GM19035 (cell line): Measurements from ENCODE around the gene ISG20L2.
"Not testable (repeated sequence)": the region's sequence is repeated elsewhere in the genome, so short reads cannot be mapped to it uniquely, and the experiment has no call there.

Experiments
- ATAC-seq: cut with Tn5 transposase; IDR thresholded peaks from one replicate; pipeline ENCODE4 v1.9.1; 2021; ENCODE audit not compliant: unreplicated experiment

ISG20L2 gene

GRCh38 chr1:156728599-156729462, at the start of gene ISG20L2:
Gene ISG20L2, minus strand, starts transcription at chr1:156728766. Its CDS starts 1,114 bp downstream, at chr1:156727652.
- ATAC-seq, result peak; percentile 91

- ATAC-seq, result no peak
These were observed 49.0 kb upstream of the ISG20L2 start for GRCh38 chr1:156777573-156777972.

- no peak for ATAC-seq
These were observed 48.4 kb upstream of the ISG20L2 start for GRCh38 chr1:156776942-156777341.

- ATAC-seq, result no peak
These were observed 47.2 kb upstream of the ISG20L2 start for GRCh38 chr1:156775799-156776198.

GRCh38 chr1:156773607-156774006, 45.0 kb upstream of the ISG20L2 start:
- no peak for ATAC-seq

- no peak for ATAC-seq
These were observed 44.3 kb upstream of the ISG20L2 start for GRCh38 chr1:156772728-156773497.

GRCh38 chr1:156772222-156772621, 43.7 kb upstream of the ISG20L2 start:
- ATAC-seq, result no peak

- no peak for ATAC-seq
These were observed 40.2 kb upstream of the ISG20L2 start for GRCh38 chr1:156768610-156769295.

GRCh38 chr1:156767879-156768604, 39.5 kb upstream of the ISG20L2 start:
- peak; percentile 14 for ATAC-seq

GRCh38 chr1:156767101-156767878, 38.7 kb upstream of the ISG20L2 start, which contains the start of gene PRCC:
Gene PRCC, plus strand, starts transcription at chr1:156767535. Its CDS starts 237 bp downstream, at chr1:156767772.
- peak; percentile 88 for ATAC-seq

- peak; percentile 14 for ATAC-seq
These were observed 37.9 kb upstream of the ISG20L2 start for GRCh38 chr1:156766298-156767100.

GRCh38 chr1:156765666-156766065, 37.1 kb upstream of the ISG20L2 start:
- no peak for ATAC-seq

- ATAC-seq, result not testable (repeated sequence)
These were observed 36.6 kb upstream of the ISG20L2 start for GRCh38 chr1:156765136-156765535.

- ATAC-seq, result no peak
These were observed 32.2 kb upstream of the ISG20L2 start for GRCh38 chr1:156760796-156761104.

- ATAC-seq, result no peak
These were observed 31.7 kb upstream of the ISG20L2 start for GRCh38 chr1:156760092-156760795.

- not testable (repeated sequence) for ATAC-seq
These were observed 29.1 kb upstream of the ISG20L2 start for GRCh38 chr1:156757572-156758253.

- no peak for ATAC-seq
These were observed 27.8 kb upstream of the ISG20L2 start for GRCh38 chr1:156756355-156756754.

GRCh38 chr1:156755527-156755950, 27.0 kb upstream of the ISG20L2 start:
- no peak for ATAC-seq
